Measurements from ENCODE around the gene PAM16.

DNA sequence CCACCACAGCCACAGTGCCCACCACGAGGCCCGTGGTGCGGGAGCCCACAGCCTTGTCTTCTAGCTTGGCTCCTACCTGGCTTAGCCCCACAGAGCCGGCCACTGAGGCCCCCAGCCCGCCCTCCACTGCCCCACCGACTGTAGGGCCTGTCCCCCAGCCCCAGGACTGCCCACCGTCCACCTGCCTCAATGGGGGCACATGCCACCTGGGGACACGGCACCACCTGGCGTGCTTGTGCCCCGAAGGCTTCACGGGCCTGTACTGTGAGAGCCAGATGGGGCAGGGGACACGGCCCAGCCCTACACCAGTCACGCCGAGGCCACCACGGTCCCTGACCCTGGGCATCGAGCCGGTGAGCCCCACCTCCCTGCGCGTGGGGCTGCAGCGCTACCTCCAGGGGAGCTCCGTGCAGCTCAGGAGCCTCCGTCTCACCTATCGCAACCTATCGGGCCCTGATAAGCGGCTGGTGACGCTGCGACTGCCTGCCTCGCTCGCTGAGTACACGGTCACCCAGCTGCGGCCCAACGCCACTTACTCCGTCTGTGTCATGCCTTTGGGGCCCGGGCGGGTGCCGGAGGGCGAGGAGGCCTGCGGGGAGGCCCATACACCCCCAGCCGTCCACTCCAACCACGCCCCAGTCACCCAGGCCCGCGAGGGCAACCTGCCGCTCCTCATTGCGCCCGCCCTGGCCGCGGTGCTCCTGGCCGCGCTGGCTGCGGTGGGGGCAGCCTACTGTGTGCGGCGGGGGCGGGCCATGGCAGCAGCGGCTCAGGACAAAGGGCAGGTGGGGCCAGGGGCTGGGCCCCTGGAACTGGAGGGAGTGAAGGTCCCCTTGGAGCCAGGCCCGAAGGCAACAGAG is 31.0 kb upstream of the PAM16 start:
- TF ChIP-seq, protein P1, sequence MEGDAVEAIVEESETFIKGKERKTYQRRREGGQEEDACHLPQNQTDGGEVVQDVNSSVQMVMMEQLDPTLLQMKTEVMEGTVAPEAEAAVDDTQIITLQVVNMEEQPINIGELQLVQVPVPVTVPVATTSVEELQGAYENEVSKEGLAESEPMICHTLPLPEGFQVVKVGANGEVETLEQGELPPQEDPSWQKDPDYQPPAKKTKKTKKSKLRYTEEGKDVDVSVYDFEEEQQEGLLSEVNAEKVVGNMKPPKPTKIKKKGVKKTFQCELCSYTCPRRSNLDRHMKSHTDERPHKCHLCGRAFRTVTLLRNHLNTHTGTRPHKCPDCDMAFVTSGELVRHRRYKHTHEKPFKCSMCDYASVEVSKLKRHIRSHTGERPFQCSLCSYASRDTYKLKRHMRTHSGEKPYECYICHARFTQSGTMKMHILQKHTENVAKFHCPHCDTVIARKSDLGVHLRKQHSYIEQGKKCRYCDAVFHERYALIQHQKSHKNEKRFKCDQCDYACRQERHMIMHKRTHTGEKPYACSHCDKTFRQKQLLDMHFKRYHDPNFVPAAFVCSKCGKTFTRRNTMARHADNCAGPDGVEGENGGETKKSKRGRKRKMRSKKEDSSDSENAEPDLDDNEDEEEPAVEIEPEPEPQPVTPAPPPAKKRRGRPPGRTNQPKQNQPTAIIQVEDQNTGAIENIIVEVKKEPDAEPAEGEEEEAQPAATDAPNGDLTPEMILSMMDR (IDR thresholded peaks at IDR 0.05) = no peak
- no peak for TF ChIP-seq POLR2A (IDR thresholded peaks at IDR 0.05)
- TF ChIP-seq POLR2AphosphoS5 (IDR thresholded peaks at IDR 0.05) = no peak
- no peak for TF ChIP-seq EP300 (IDR thresholded peaks at IDR 0.05)
